Keratinocyte (primary cell): ENCODE results near the gene EFCAB6. TPM values are rescaled to one million over a fixed set of nuclear protein-coding genes. Genes with fewer than 3 reads are reported as not detected.

Experiments
- DNase-seq: peaks from one replicate; pipeline ENCODE4 v3.0.0-alpha.2; 2011; ENCODE audit warnings: low read depth, missing footprints, low spot score
- FAIRE-seq: peaks from 2 replicates; lab custom pipeline; 2011; peaks lifted over from hg19 to GRCh38; lab: Jason Lieb, UNC
- H2AFZ ChIP-seq: 2 replicates; pipeline ENCODE4 v1.6.0; 2012; ENCODE audit warnings: low read length, control low read depth, inconsistent platforms; ENCODE audit not compliant: control insufficient read depth
- H3K27ac ChIP-seq: 2 replicates; pipeline ENCODE4 v1.5.1; 2011; ENCODE audit warnings: low read length; ENCODE audit not compliant: control insufficient read depth, insufficient read depth
- H3K27me3 ChIP-seq: 3 replicates; pipeline ENCODE4 v1.6.0; 2011; ENCODE audit warnings: low read length; ENCODE audit not compliant: control insufficient read depth, insufficient read depth; ENCODE audit errors: extremely low read depth
- H3K36me3 ChIP-seq, 2 experiments: 2 replicates in 1 of 2; 3 replicates in 1 of 2; pipeline ENCODE4 v1.5.1; 2011; ENCODE audit warnings: low read length in 2 of 2, mild to moderate bottlenecking in 1 of 2; ENCODE audit not compliant: control insufficient read depth in 2 of 2, insufficient read depth in 2 of 2; ENCODE audit errors: extremely low read depth in 1 of 2
- H3K4me1 ChIP-seq: 3 replicates; pipeline ENCODE4 v1.5.1; 2011; ENCODE audit warnings: low read length; ENCODE audit not compliant: control insufficient read depth, insufficient read depth; ENCODE audit errors: extremely low read depth
- H3K4me2 ChIP-seq: 3 replicates; pipeline ENCODE4 v1.6.0; 2011; ENCODE audit warnings: low read depth, low read length; ENCODE audit not compliant: control insufficient read depth, insufficient read depth; ENCODE audit errors: extremely low read depth
- H3K4me3 ChIP-seq, 3 experiments: fragments of 200-600 bp in 1 of 3; sonication (generic) in 1 of 3; 2 replicates in 2 of 3; 3 replicates in 1 of 3; pipeline ENCODE4 v1.5.1; 2011 to 2016; ENCODE audit warnings: low read length in 3 of 3, mild to moderate bottlenecking in 3 of 3, control low read depth in 2 of 3, inconsistent platforms in 1 of 3, low read depth in 1 of 3, mixed read lengths in 1 of 3, mixed run types in 1 of 3, moderate library complexity in 1 of 3; ENCODE audit not compliant: control insufficient read depth in 2 of 3, insufficient read depth in 2 of 3; ENCODE audit errors: extremely low read depth in 1 of 3
- H3K79me2 ChIP-seq: 2 replicates; pipeline ENCODE4 v1.6.0; 2012; ENCODE audit warnings: low read length; ENCODE audit not compliant: control insufficient read depth, insufficient read depth
- H3K9ac ChIP-seq: 3 replicates; pipeline ENCODE4 v1.6.0; 2011; ENCODE audit warnings: low read length; ENCODE audit not compliant: control insufficient read depth, insufficient read depth; ENCODE audit errors: extremely low read depth
- H3K9me1 ChIP-seq: 3 replicates; pipeline ENCODE4 v1.6.0; 2011; ENCODE audit warnings: low read length; ENCODE audit not compliant: control insufficient read depth, insufficient read depth; ENCODE audit errors: extremely low read depth
- H3K9me3 ChIP-seq: 2 replicates; pipeline ENCODE4 v1.5.1; 2012; ENCODE audit warnings: low read depth, low read length; ENCODE audit not compliant: control insufficient read depth
- H4K20me1 ChIP-seq: 3 replicates; pipeline ENCODE4 v1.6.0; 2011; ENCODE audit warnings: low read length; ENCODE audit not compliant: control insufficient read depth, insufficient read depth; ENCODE audit errors: extremely low read depth
- CTCF ChIP-seq, 3 experiments: IDR thresholded peaks in 1 of 3; conservative IDR thresholded peaks in 1 of 3; optimal IDR thresholded peaks in 1 of 3; 2 replicates in 2 of 3; 3 replicates in 1 of 3; pipeline versions ENCODE3 to v1.5.1; 2011; ENCODE audit warnings: low read length in 3 of 3, mild to moderate bottlenecking in 3 of 3, moderate library complexity in 2 of 3, control low read depth in 1 of 3, inconsistent platforms in 1 of 3; ENCODE audit not compliant: insufficient read depth in 2 of 3; ENCODE audit errors: extremely low read depth in 1 of 3
- EZH2 ChIP-seq: IDR thresholded peaks from one replicate; pipeline ENCODE4 v1.6.1; 2012; ENCODE audit warnings: inconsistent platforms, mild to moderate bottlenecking, low read length, moderate library complexity
- dilution Hi-C: fragments of 300-500 bp; cut with MboI; formaldehyde crosslinking; loops from one replicate; pipeline ENCODE4 v1.7.0; 2020; ENCODE audit warnings: low sequenced_read_pairs; ENCODE audit not compliant: extremely low pct_ligation_motif_present
- polyA plus RNA-seq, 5 experiments: library from polyadenylated mRNA; depleted of rRNA in 3 of 5; stranded (reverse) in 3 of 5; stranded (forward) in 1 of 5; unstranded in 1 of 5; fragments of >200 nt; gene quantifications; 1 replicate in 1 of 5; 2 replicates in 3 of 5; 3 replicates in 1 of 5; pipeline versions ENCODE4 v1.2.1 to v1.2.3, GENCODE V29; 2011 to 2012; ENCODE audit warnings: missing spikeins in 2 of 5, low read depth in 1 of 5, low replicate concordance in 1 of 5

EFCAB6 gene
- polyA plus RNA-seq, 1 donor (not counting 4 experiments of a cell fraction or from before 2014, with no cell fraction given) = 0.18 TPM

GRCh38 chr22:43642319-43643206, 169.5 kb downstream of the EFCAB6 start:
- Histone ChIP-seq H2AFZ (no peak overlapping the region), H3K9ac (no peak overlapping the region), H3K27me3 (no peaks in the 10 kb centered on the region), H3K36me3 (no peaks in the 10 kb centered on the region), H3K4me3 (no peak overlapping the region), H3K9me3 (no peaks in the 10 kb centered on the region), H3K4me2 (no peak overlapping the region), H3K4me1 (no peaks in the 10 kb centered on the region), H3K9me1 (no peaks in the 10 kb centered on the region), H3K79me2 (no peaks in the 10 kb centered on the region), H4K20me1 (no peaks in the 10 kb centered on the region), H3K27ac (no peak overlapping the region)
- no peak for TF ChIP-seq EZH2
- TF ChIP-seq CTCF (optimal IDR thresholded peaks at IDR 0.05 in 1 of 3, IDR thresholded peaks at IDR 0.05 in 1 of 3, conservative IDR thresholded peaks at IDR 0.05 in 1 of 3; ENCODE audit: extremely low read depth in 1 of 3, insufficient read depth in 2 of 3, low read length in 3 of 3) = no peak
- FAIRE-seq (no peak), DNase-seq (no peak)
- dilution Hi-C loops = no loop called here

GRCh38 chr22:43639228-43639948, 172.7 kb downstream of the EFCAB6 start:
- no peak overlapping the region for H3K9ac ChIP-seq
- FAIRE-seq (no peak), DNase-seq (no peak)
- H3K4me3 ChIP-seq = no peak overlapping the region
- no peaks in the 10 kb centered on the region for H3K9me3 ChIP-seq
- no peaks in the 10 kb centered on the region for H3K27me3 ChIP-seq
- H3K4me2 ChIP-seq = no peak overlapping the region
- H3K4me1 ChIP-seq = no peaks in the 10 kb centered on the region
- no peaks in the 10 kb centered on the region for H3K79me2 ChIP-seq
- no peaks in the 10 kb centered on the region for H3K9me1 ChIP-seq
- H2AFZ ChIP-seq = no peak overlapping the region
- H4K20me1 ChIP-seq = no peaks in the 10 kb centered on the region
- no peaks in the 10 kb centered on the region for H3K36me3 ChIP-seq
- TF ChIP-seq CTCF (optimal IDR thresholded peaks at IDR 0.05 in 1 of 3, IDR thresholded peaks at IDR 0.05 in 1 of 3, conservative IDR thresholded peaks at IDR 0.05 in 1 of 3; ENCODE audit: extremely low read depth in 1 of 3, insufficient read depth in 2 of 3, low read length in 3 of 3) = no peak
- no peak for TF ChIP-seq EZH2
- H3K27ac ChIP-seq = no peak overlapping the region
- dilution Hi-C loops = no loop called here
